H1 (cell line): ENCODE measurements around the gene JOSD2. TPM values are rescaled to one million over a fixed set of nuclear protein-coding genes. Genes with fewer than 3 reads are reported as not detected.

Experiments used
- CTCF ChIA-PET: fragments of 300-600 bp; sonication (Branson Sonifier 250); formaldehyde crosslinking; loops from one replicate; lab custom pipeline; 2021; ENCODE audit not compliant: partially characterized antibody; lab: Charles Lee
- POLR2A ChIA-PET: fragments of 300-600 bp; sonication (Branson Sonifier 250); formaldehyde crosslinking; loops from one replicate; lab custom pipeline; 2021; ENCODE audit warnings: inconsistent platforms; ENCODE audit not compliant: partially characterized antibody; lab: Charles Lee
- DNase-seq, 2 experiments: peaks; one replicate each; pipeline versions ENCODE4 v3.0.0 to v3.0.0-alpha.2; 2010 to 2022; ENCODE audit warnings: low spot score in 2 of 2, low read depth in 1 of 2, mixed read lengths in 1 of 2
- FAIRE-seq: peaks from 2 replicates; lab custom pipeline; 2011; peaks lifted over from hg19 to GRCh38; lab: Jason Lieb, UNC
- H2AFZ ChIP-seq: 2 replicates; pipeline ENCODE4 v1.8.1; 2012; ENCODE audit warnings: low read length, inconsistent platforms
- H2AK5ac ChIP-seq: 2 replicates; pipeline ENCODE4 v1.6.1; 2013; ENCODE audit warnings: low read depth, low read length
- H2BK120ac ChIP-seq: replicated peaks from 2 replicates; pipeline ENCODE3; 2013; ENCODE audit warnings: low read depth, low read length, inconsistent platforms
- H2BK12ac ChIP-seq: 2 replicates; pipeline ENCODE4 v1.6.1; 2013; ENCODE audit warnings: low read depth, low read length
- H2BK15ac ChIP-seq: 2 replicates; pipeline ENCODE4 v1.6.1; 2013; ENCODE audit warnings: low read length
- H2BK20ac ChIP-seq: 2 replicates; pipeline ENCODE4 v1.6.1; 2013; ENCODE audit warnings: low read length
- H2BK5ac ChIP-seq: 2 replicates; pipeline ENCODE4 v1.6.1; 2013; ENCODE audit warnings: low read depth, low read length
- H3K14ac ChIP-seq: 2 replicates; pipeline ENCODE4 v1.6.1; 2013; ENCODE audit warnings: inconsistent platforms; ENCODE audit not compliant: insufficient read length
- H3K18ac ChIP-seq: 2 replicates; pipeline ENCODE4 v1.6.1; 2013; ENCODE audit warnings: low read length; ENCODE audit errors: extremely low read depth
- H3K23ac ChIP-seq: 2 replicates; pipeline ENCODE4 v1.6.1; 2013; ENCODE audit warnings: inconsistent platforms; ENCODE audit not compliant: insufficient read length
- H3K23me2 ChIP-seq: 2 replicates; pipeline ENCODE4 v1.6.1; 2013; ENCODE audit warnings: low read depth, low read length
- H3K27ac ChIP-seq: 2 replicates; pipeline ENCODE4 v1.6.1; 2011; ENCODE audit warnings: low read depth, low read length, inconsistent platforms
- H3K27me3 ChIP-seq, 4 experiments: replicated peaks in 1 of 4; 1 replicate in 1 of 4; 2 replicates in 3 of 4; pipeline versions ENCODE4 v1.6.1 to v1.8.1; 2011 to 2013; ENCODE audit warnings: low read length in 3 of 4, mild to moderate bottlenecking in 3 of 4, inconsistent platforms in 2 of 4, mixed read lengths in 2 of 4, moderate library complexity in 1 of 4; ENCODE audit not compliant: control insufficient read depth in 3 of 4, insufficient read depth in 3 of 4; ENCODE audit errors: extremely low read depth in 1 of 4
- H3K36me3 ChIP-seq, 4 experiments: 2 replicates each; pipeline versions ENCODE4 v1.6.1 to v1.8.1; 2011 to 2013; ENCODE audit warnings: mild to moderate bottlenecking in 4 of 4, low read length in 3 of 4, moderate library complexity in 2 of 4, control low read depth in 1 of 4, inconsistent platforms in 1 of 4; ENCODE audit not compliant: insufficient read depth in 4 of 4, control insufficient read depth in 2 of 4
- H3K4ac ChIP-seq: replicated peaks from 2 replicates; pipeline ENCODE3; 2013; ENCODE audit warnings: low read length, low read depth, mixed read lengths, inconsistent platforms; ENCODE audit not compliant: insufficient read length
- H3K4me1 ChIP-seq, 4 experiments: replicated peaks in 1 of 4; 1 replicate in 1 of 4; 2 replicates in 3 of 4; pipeline versions ENCODE4 v1.6.1 to v1.8.1; 2011 to 2013; ENCODE audit warnings: low read length in 3 of 4, inconsistent platforms in 2 of 4, mixed read lengths in 1 of 4; ENCODE audit not compliant: insufficient read depth in 4 of 4, control insufficient read depth in 3 of 4
- H3K4me2 ChIP-seq, 2 experiments: 2 replicates each; pipeline versions ENCODE4 v1.6.1 to v1.8.1; 2011 to 2013; ENCODE audit warnings: low read depth in 2 of 2, low read length in 2 of 2, control low read depth in 1 of 2, inconsistent platforms in 1 of 2, mild to moderate bottlenecking in 1 of 2; ENCODE audit not compliant: insufficient read depth in 1 of 2
- H3K4me3 ChIP-seq, 4 experiments: fragments of 200-600, 300-600 bp in 1 of 4; sonication (generic), shearing (Covaris generic), sonication (Bioruptor Twin) in 1 of 4; 2 replicates each; pipeline versions ENCODE4 v1.5.1 to v1.8.1; 2011 to 2016; ENCODE audit warnings: low read length in 4 of 4, low read depth in 3 of 4, control low read depth in 2 of 4, inconsistent platforms in 2 of 4, mild to moderate bottlenecking in 2 of 4, mixed read lengths in 1 of 4, moderate library complexity in 1 of 4; ENCODE audit not compliant: insufficient read depth in 2 of 4; ENCODE audit errors: extremely low read depth in 1 of 4
- H3K56ac ChIP-seq: replicated peaks from 2 replicates; pipeline ENCODE3; 2013; ENCODE audit warnings: low read depth, mild to moderate bottlenecking, mixed read lengths, low read length, inconsistent platforms; ENCODE audit not compliant: insufficient read length
- H3K79me1 ChIP-seq: 2 replicates; pipeline ENCODE4 v1.6.1; 2013; ENCODE audit warnings: low read depth, low read length, control low read depth
- H3K79me2 ChIP-seq, 2 experiments: 2 replicates each; pipeline versions ENCODE4 v1.6.1 to v1.8.1; 2012 to 2013; ENCODE audit warnings: low read length in 2 of 2, mild to moderate bottlenecking in 2 of 2, inconsistent platforms in 1 of 2; ENCODE audit not compliant: insufficient read depth in 2 of 2, control insufficient read depth in 1 of 2
- H3K9ac ChIP-seq, 4 experiments: replicated peaks in 1 of 4; 1 replicate in 1 of 4; 2 replicates in 3 of 4; pipeline versions ENCODE4 v1.6.1 to v1.8.1; 2011 to 2013; ENCODE audit warnings: low read depth in 3 of 4, low read length in 3 of 4, control low read depth in 2 of 4, mild to moderate bottlenecking in 2 of 4, moderate library complexity in 2 of 4, inconsistent platforms in 1 of 4; ENCODE audit errors: extremely low read depth in 1 of 4
- H3K9me3 ChIP-seq, 2 experiments: 2 replicates each; pipeline versions ENCODE4 v1.6.1 to v1.8.1; 2012 to 2013; ENCODE audit warnings: mild to moderate bottlenecking in 2 of 2, moderate library complexity in 2 of 2, control low read depth in 1 of 2, inconsistent platforms in 1 of 2, low read depth in 1 of 2, low read length in 1 of 2, mixed read lengths in 1 of 2; ENCODE audit not compliant: insufficient read depth in 2 of 2
- H4K20me1 ChIP-seq, 2 experiments: replicated peaks in 1 of 2; 2 replicates each; pipeline versions ENCODE3 to v1.8.1; 2011 to 2013; ENCODE audit warnings: inconsistent platforms in 2 of 2, low read length in 2 of 2, mild to moderate bottlenecking in 1 of 2; ENCODE audit not compliant: insufficient read depth in 2 of 2, control insufficient read depth in 1 of 2
- H4K5ac ChIP-seq: 2 replicates; pipeline ENCODE4 v1.6.1; 2013; ENCODE audit warnings: low read length, low read depth, mixed read lengths, inconsistent platforms; ENCODE audit not compliant: insufficient read length
- H4K8ac ChIP-seq: 2 replicates; pipeline ENCODE4 v1.8.0; 2013; ENCODE audit warnings: mild to moderate bottlenecking, moderate library complexity, low read length, inconsistent platforms; ENCODE audit not compliant: insufficient read depth; ENCODE audit errors: extremely low read depth
- H4K91ac ChIP-seq: replicated peaks from 2 replicates; pipeline ENCODE3; 2013; ENCODE audit warnings: low read length, mixed read lengths, inconsistent platforms; ENCODE audit not compliant: insufficient read length
- TBP ChIP-seq: IDR thresholded peaks from 2 replicates; pipeline ENCODE4 v1.6.1; 2011; ENCODE audit warnings: low read depth, low read length, improper control_type of control experiment
- whole genome bisulfite sequencing, 2 experiments: shearing (Covaris generic) in 1 of 2; methylation state at CpG; one replicate each; pipeline versions ENCODE4 v1.1.6 to v1.1.7; 2013 to 2015; ENCODE audit warnings: low lambda C conversion rate in 2 of 2, mixed read lengths in 2 of 2, inconsistent platforms in 1 of 2, low coverage in 1 of 2, missing lambda C conversion rate in 1 of 2; ENCODE audit not compliant: insufficient replicate concordance in 2 of 2, insufficient coverage in 1 of 2, insufficient read length in 1 of 2; ENCODE audit errors: extremely low coverage in 1 of 2, missing lambda C conversion rate in 1 of 2; 5-methylcytosine and 5-hydroxymethylcytosine counted together
- polyA plus RNA-seq, 7 experiments: library from polyadenylated mRNA; depleted of rRNA in 3 of 7; stranded (reverse) in 5 of 7; unstranded in 2 of 7; fragments of >200 nt in 5 of 7; fragments of 200-250 nt in 2 of 7; gene quantifications; 1 replicate in 5 of 7; 2 replicates in 1 of 7; 4 replicates in 1 of 7; pipeline versions ENCODE4 v1.2.1 to v1.2.3, GENCODE V29; 2011 to 2013; ENCODE audit warnings: missing spikeins in 2 of 7, mixed read lengths in 2 of 7
- total RNA-seq: library from RNA; stranded (reverse); fragmentation: NEBNext Ultra II Directional; extraction: Animal tissue kit (Norgen Biotek cat#: 25700); gene quantifications from 2 replicates; pipeline ENCODE4 v1.2.1, GENCODE V29; 2021

The JOSD2 gene
- total and polyA plus RNA-seq, 2 of the 8 experiments (the other 6 are each of a cell fraction or from before 2014, with no cell fraction given): 1.9 to 6.6 TPM

- 91% methylated on average over 35 of the region's 36 CpGs; no CpG with 5 or more reads in 1 of the 2 experiments for WGBS, 2 experiments
- H3K27ac ChIP-seq: no peak overlapping the region
- no peaks in the 10 kb centered on the region for H3K79me2 ChIP-seq
- no peak overlapping the region for H3K14ac ChIP-seq
- H3K23ac ChIP-seq: no peak overlapping the region
- H4K91ac ChIP-seq: no peak overlapping the region
- FAIRE-seq: no peak
- H2AFZ ChIP-seq: no peak overlapping the region
- H3K56ac ChIP-seq: no peak overlapping the region
- CTCF ChIA-PET: interaction anchor here (0.6 to 19.3 kb wide), 6 partner anchors 12 to 170 kb away, joined by 3 to 206 read pairs (median 4); no protein-coding TSS in a partner anchor
- H2BK120ac ChIP-seq: no peak overlapping the region
- H3K36me3 ChIP-seq: peaks cover 0 to under 1% (median 0%) of the 10 kb centered on the region in 4 experiments; a peak in 1 of 8 replicates
- H2BK5ac ChIP-seq: no peak overlapping the region
- peaks cover 0 to 24% (median 14%) of the 10 kb centered on the region in 4 experiments; a peak in 6 of 7 replicates for H3K27me3 ChIP-seq
- H4K8ac ChIP-seq: peak overlapping the region; percentile 43
- H3K23me2 ChIP-seq: no peaks in the 10 kb centered on the region; the same call in 1 of the 2 replicates
- no peaks in the 10 kb centered on the region for H3K9me3 ChIP-seq
- no peaks in the 10 kb centered on the region for H3K79me1 ChIP-seq
- no peak overlapping the region for H2AK5ac ChIP-seq
- H3K4me2 ChIP-seq: peak overlapping the region; percentile 57 to 66; a peak in 1 of 4 replicates
- no peak overlapping the region for H3K4ac ChIP-seq
- no peak overlapping the region for H2BK15ac ChIP-seq
- H3K4me1 ChIP-seq: peaks cover 0 to 6% (median 4%) of the 10 kb centered on the region in 4 experiments; a peak in 4 of 7 replicates
- POLR2A ChIA-PET: interaction anchor here (0.9 to 1.6 kb wide), 7 partner anchors 17 to 292 kb away, joined by 3 to 8 read pairs (median 3); no protein-coding TSS in a partner anchor
- no peak for DNase-seq
- no peak overlapping the region for H3K9ac ChIP-seq
- H2BK20ac ChIP-seq: no peak overlapping the region
- H3K4me3 ChIP-seq: peak overlapping the region in 1 of 4 experiments; percentile 62; a peak in 2 of 8 replicates
- no peak overlapping the region for H3K18ac ChIP-seq
- H4K5ac ChIP-seq: no peak overlapping the region
- peaks cover 1 to 3% of the 10 kb centered on the region in 2 experiments for H4K20me1 ChIP-seq
- no peak overlapping the region for H2BK12ac ChIP-seq
- TF ChIP-seq TBP: no peak
Observed at GRCh38 chr19:50512112-50512998, 1.4 kb upstream of the JOSD2 start.
